GM23248 (cell line): ENCODE measurements around the gene MYH9. TPM values are rescaled to one million over a fixed set of nuclear protein-coding genes. Genes with fewer than 3 reads are reported as not detected.

ENCODE experiments used
- DNase-seq: peaks from one replicate; pipeline ENCODE4 v3.0.0-alpha.2; 2015
- H2AFZ ChIP-seq: fragments of 200-600 bp; sonication (generic); 2 replicates; pipeline ENCODE4 v1.6.1; 2016; ENCODE audit warnings: antibody characterized with exemption
- H3F3A ChIP-seq: fragments of 200-600 bp; sonication (generic); 2 replicates; pipeline ENCODE4 v1.6.1; 2016; ENCODE audit warnings: mild to moderate bottlenecking, antibody characterized with exemption, mixed run types; ENCODE audit not compliant: insufficient read depth
- H3K27ac ChIP-seq: fragments of 200-600 bp; sonication (generic); 2 replicates; pipeline ENCODE4 v1.5.1; 2016; ENCODE audit warnings: mild to moderate bottlenecking
- H3K27me3 ChIP-seq: fragments of 200-600 bp; sonication (generic); replicated peaks from 2 replicates; pipeline ENCODE4 v1.6.1; 2016; ENCODE audit warnings: mild to moderate bottlenecking; ENCODE audit not compliant: insufficient read depth
- H3K36me3 ChIP-seq: fragments of 200-600 bp; sonication (generic); 2 replicates; pipeline ENCODE4 v1.6.1; 2016; ENCODE audit warnings: low read depth, mild to moderate bottlenecking
- H3K4me1 ChIP-seq: fragments of 200-600 bp; sonication (generic); 2 replicates; pipeline ENCODE4 v1.6.1; 2016; ENCODE audit warnings: mild to moderate bottlenecking; ENCODE audit not compliant: insufficient read depth
- H3K4me2 ChIP-seq: fragments of 200-600 bp; sonication (generic); one replicate; pipeline ENCODE4 v1.6.1; 2016; ENCODE audit warnings: mild to moderate bottlenecking; ENCODE audit not compliant: unreplicated experiment
- H3K4me3 ChIP-seq: fragments of 200-600 bp; sonication (generic); 2 replicates; pipeline ENCODE4 v1.5.1; 2016; ENCODE audit warnings: mild to moderate bottlenecking
- H3K79me2 ChIP-seq: fragments of 200-600 bp; sonication (generic); 2 replicates; pipeline ENCODE4 v1.6.1; 2016; ENCODE audit warnings: mild to moderate bottlenecking; ENCODE audit not compliant: insufficient read depth
- H3K9ac ChIP-seq: fragments of 200-600 bp; sonication (generic); 2 replicates; pipeline ENCODE4 v1.6.1; 2016; ENCODE audit warnings: mild to moderate bottlenecking
- H3K9me2 ChIP-seq: fragments of 200-600 bp; sonication (generic); 2 replicates; pipeline ENCODE4 v1.6.1; 2016; ENCODE audit warnings: mixed run types, mild to moderate bottlenecking, moderate library complexity; ENCODE audit not compliant: insufficient read depth
- H3K9me3 ChIP-seq: fragments of 200-600 bp; sonication (generic); one replicate; pipeline ENCODE4 v1.6.1; 2017; ENCODE audit warnings: low read depth
- H4K20me1 ChIP-seq: fragments of 200-600 bp; sonication (generic); 2 replicates; pipeline ENCODE4 v1.6.0; 2016; ENCODE audit not compliant: insufficient read depth
- EZH2 ChIP-seq: fragments of 200-600 bp; sonication (generic); IDR thresholded peaks from 2 replicates; pipeline ENCODE4 v1.6.1; 2018; ENCODE audit warnings: antibody characterized with exemption, mild to moderate bottlenecking; ENCODE audit not compliant: insufficient read depth, poor library complexity, severe bottlenecking
- EZH2phosphoT487 ChIP-seq: fragments of 200-600 bp; sonication (generic); IDR thresholded peaks from 2 replicates; pipeline ENCODE4 v1.6.1; 2018; ENCODE audit warnings: antibody characterized with exemption, moderate library complexity, mild to moderate bottlenecking, low read depth; ENCODE audit not compliant: insufficient read depth
- WGBS, 2 experiments: methylation state at CpG; one replicate each; pipeline ENCODE4 v1.1.6; 2015 to 2017; ENCODE audit warnings: low lambda C conversion rate in 2 of 2, low coverage in 1 of 2; ENCODE audit errors: missing lambda C conversion rate in 2 of 2; 5-methylcytosine and 5-hydroxymethylcytosine counted together
- in situ Hi-C: fragments of 300-500 bp; cut with MboI; formaldehyde crosslinking; loops from 2 replicates; pipeline ENCODE4 v1.15.0; 2020
- microRNA-seq: library from miRNA; unstranded; fragments of <30 nt; microRNA quantifications from one replicate; pipeline ENCODE4, GENCODE V29; 2016; ENCODE audit warnings: borderline number of aligned reads
- polyA plus RNA-seq: library from polyadenylated mRNA; unstranded; fragments of >200 nt; fragmentation: Nextera tagmentation; extraction: Ambion mirVana; gene quantifications from 2 replicates; pipeline ENCODE4 v1.2.1, GENCODE V29; 2016
- small RNA-seq: library from RNA; depleted of rRNA; stranded (forward); fragments of <200 nt; gene quantifications from one replicate; pipeline ENCODE3, GENCODE V24; 2014; ENCODE audit warnings: low read depth, low replicate concordance
- total RNA-seq: library from RNA; depleted of rRNA; stranded (reverse); fragments of >200 nt; shearing (Covaris generic); gene quantifications from 2 replicates; pipeline ENCODE4 v1.2.3, GENCODE V29; 2014; rRNA removed

MYH9 gene
- total and polyA plus RNA-seq, 2 experiments from 2014 or later = 287 to 420 TPM

GRCh38 chr22:36232715-36233401 is 154.9 kb downstream of the MYH9 start:
- H2AFZ ChIP-seq = no peak overlapping the region
- H3K27me3 ChIP-seq = no peaks in the 10 kb centered on the region
- H3K9me3 ChIP-seq = no peaks in the 10 kb centered on the region
- DNase-seq = no peak
- TF ChIP-seq EZH2 (no peak), EZH2phosphoT487 (no peak)
- no peak overlapping the region for H3K27ac ChIP-seq
- peaks cover 8% of the 10 kb centered on the region; the same call in 1 of the 2 replicates for H3K4me1 ChIP-seq
- in situ Hi-C loops = no loop called here
- no peaks in the 10 kb centered on the region; the same call in 1 of the 2 replicates for H3F3A ChIP-seq
- H3K36me3 ChIP-seq = peaks cover 19% of the 10 kb centered on the region; the same call in 1 of the 2 replicates
- WGBS, 2 experiments = 89 to 91% methylated on average over 12 to 13 of the region's 13 CpGs
- H4K20me1 ChIP-seq = no peaks in the 10 kb centered on the region
- H3K4me3 ChIP-seq = no peak overlapping the region
- H3K9me2 ChIP-seq = no peaks in the 10 kb centered on the region
- no peak overlapping the region for H3K4me2 ChIP-seq
- H3K79me2 ChIP-seq = peaks cover 42% of the 10 kb centered on the region
- H3K9ac ChIP-seq = no peak overlapping the region

Small RNAs within 50 kb of the gene (microRNA-seq; reads per million reads assigned to microRNA genes)
- 3.1 reads per million for gene MIR6819

Small RNAs within 50 kb of the gene (small RNA-seq; reads per million reads assigned to genes)
- gene MIR6819 = not detected

Other genes starting within 250 kb of the MYH9 start
- gene APOL3, start 227.2 kb downstream of the MYH9 start, total RNA-seq = 5.5 and 6.2 TPM in 2 replicates
- 3.4 and 4.0 TPM in 2 replicates for gene APOL3, start 227.2 kb downstream of the MYH9 start, polyA plus RNA-seq
- not detected in 2 replicates for gene APOL4, start 186.2 kb downstream of the MYH9 start, total RNA-seq
- 0.06 TPM in 1 of 2 replicates, not detected in the other for gene APOL4, start 186.2 kb downstream of the MYH9 start, polyA plus RNA-seq
- gene APOL2, start 148.4 kb downstream of the MYH9 start, total RNA-seq = 37.7 and 43.8 TPM in 2 replicates
- gene APOL2, start 148.4 kb downstream of the MYH9 start, polyA plus RNA-seq = 28.4 and 31.6 TPM in 2 replicates
- 8.3 and 8.6 TPM in 2 replicates for gene APOL1, start 134.8 kb downstream of the MYH9 start, total RNA-seq
- gene APOL1, start 134.8 kb downstream of the MYH9 start, polyA plus RNA-seq = 12.8 and 14.2 TPM in 2 replicates
- gene TXN2, start 93.7 kb upstream of the MYH9 start, total RNA-seq = 24.0 and 33.1 TPM in 2 replicates
- 104 and 109 TPM in 2 replicates for gene TXN2, start 93.7 kb upstream of the MYH9 start, polyA plus RNA-seq
- gene FOXRED2, start 119.1 kb upstream of the MYH9 start, total RNA-seq = 4.2 and 4.4 TPM in 2 replicates
- 5.0 and 6.5 TPM in 2 replicates for gene FOXRED2, start 119.1 kb upstream of the MYH9 start, polyA plus RNA-seq
- 310 and 377 TPM in 2 replicates for gene EIF3D, start 141.2 kb upstream of the MYH9 start, total RNA-seq
- 122 and 129 TPM in 2 replicates for gene EIF3D, start 141.2 kb upstream of the MYH9 start, polyA plus RNA-seq